LNCaP clone FGC (cell line): ENCODE measurements around the gene TRAF2.
A peak's percentile ranks its signal among the peaks of the same experiment; 100 is the strongest.

Source experiments
- DNase-seq: peaks from one replicate; pipeline ENCODE4 v3.0.0-alpha.2; 2011; ENCODE audit warnings: low read depth
- H3K4me3 ChIP-seq: 2 replicates; pipeline ENCODE4 v1.5.1; 2011; ENCODE audit warnings: mild to moderate bottlenecking, low read depth, low read length, control low read depth
- CTCF ChIP-seq: IDR thresholded peaks from 2 replicates; pipeline ENCODE4 v1.5.1; 2012; ENCODE audit warnings: mild to moderate bottlenecking; ENCODE audit not compliant: control insufficient read depth, insufficient read depth; ENCODE audit errors: extremely low read depth

TRAF2 gene

GRCh38 chr9:136896027-136896426 is 9.7 kb downstream of the TRAF2 start:
- no peak for TF ChIP-seq CTCF
- DNase-seq: no peak
- H3K4me3 ChIP-seq: no peak overlapping the region

- H3K4me3 ChIP-seq: no peak overlapping the region
- no peak for TF ChIP-seq CTCF
- no peak for DNase-seq
Observed at GRCh38 chr9:136898483-136899100, 12.3 kb downstream of the TRAF2 start.

- DNase-seq: no peak
- no peak for TF ChIP-seq CTCF
- H3K4me3 ChIP-seq: no peak overlapping the region
Observed at GRCh38 chr9:136899196-136899595, 12.9 kb downstream of the TRAF2 start.

GRCh38 chr9:136900556-136900955 is 14.2 kb downstream of the TRAF2 start:
- no peak for DNase-seq
- no peak overlapping the region for H3K4me3 ChIP-seq
- no peak for TF ChIP-seq CTCF

GRCh38 chr9:136900988-136901515 is 14.7 kb downstream of the TRAF2 start:
- no peak for TF ChIP-seq CTCF
- H3K4me3 ChIP-seq: no peak overlapping the region
- no peak for DNase-seq

GRCh38 chr9:136901516-136902258 is 15.4 kb downstream of the TRAF2 start:
- no peak for DNase-seq
- H3K4me3 ChIP-seq: no peak overlapping the region
- no peak for TF ChIP-seq CTCF

GRCh38 chr9:136902259-136902821 is 16.0 kb downstream of the TRAF2 start:
- no peak overlapping the region for H3K4me3 ChIP-seq
- DNase-seq: peak; percentile 73
- TF ChIP-seq CTCF: no peak
